ENCODE measurements around the gene KIAA2012.

KIAA2012 gene

GRCh38 chr2:202098291-202098690 lies 25.2 kb downstream of the KIAA2012 start:
- no peak overlapping the region for H3K9ac ChIP-seq (ENCODE audit: low read length)
- peaks cover 18% of the 10 kb centered on the region for H3K4me1 ChIP-seq (ENCODE audit: low read length)
- no peaks in the 10 kb centered on the region for H4K20me1 ChIP-seq (ENCODE audit: insufficient read depth, low read length)
- H2AFZ ChIP-seq (ENCODE audit: low read length): no peak overlapping the region
- no peaks in the 10 kb centered on the region for H3K9me2 ChIP-seq (replicated peaks; ENCODE audit: insufficient read depth, low read length)
- no peaks in the 10 kb centered on the region for H3F3A ChIP-seq (ENCODE audit: insufficient read depth, low read length)
- H3K36me3 ChIP-seq (replicated peaks; ENCODE audit: insufficient read depth, low read length): no peaks in the 10 kb centered on the region
- H3K79me2 ChIP-seq (ENCODE audit: low read length): no peaks in the 10 kb centered on the region
- no peaks in the 10 kb centered on the region for H3K9me3 ChIP-seq (replicated peaks; ENCODE audit: insufficient read depth, low read length)
- TF ChIP-seq, protein P1, sequence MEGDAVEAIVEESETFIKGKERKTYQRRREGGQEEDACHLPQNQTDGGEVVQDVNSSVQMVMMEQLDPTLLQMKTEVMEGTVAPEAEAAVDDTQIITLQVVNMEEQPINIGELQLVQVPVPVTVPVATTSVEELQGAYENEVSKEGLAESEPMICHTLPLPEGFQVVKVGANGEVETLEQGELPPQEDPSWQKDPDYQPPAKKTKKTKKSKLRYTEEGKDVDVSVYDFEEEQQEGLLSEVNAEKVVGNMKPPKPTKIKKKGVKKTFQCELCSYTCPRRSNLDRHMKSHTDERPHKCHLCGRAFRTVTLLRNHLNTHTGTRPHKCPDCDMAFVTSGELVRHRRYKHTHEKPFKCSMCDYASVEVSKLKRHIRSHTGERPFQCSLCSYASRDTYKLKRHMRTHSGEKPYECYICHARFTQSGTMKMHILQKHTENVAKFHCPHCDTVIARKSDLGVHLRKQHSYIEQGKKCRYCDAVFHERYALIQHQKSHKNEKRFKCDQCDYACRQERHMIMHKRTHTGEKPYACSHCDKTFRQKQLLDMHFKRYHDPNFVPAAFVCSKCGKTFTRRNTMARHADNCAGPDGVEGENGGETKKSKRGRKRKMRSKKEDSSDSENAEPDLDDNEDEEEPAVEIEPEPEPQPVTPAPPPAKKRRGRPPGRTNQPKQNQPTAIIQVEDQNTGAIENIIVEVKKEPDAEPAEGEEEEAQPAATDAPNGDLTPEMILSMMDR (IDR thresholded peaks at IDR 0.05; ENCODE audit: low read length): no peak
- no peak for TF ChIP-seq EZH2phosphoT487 (IDR thresholded peaks at IDR 0.05; ENCODE audit: low read length)
- no peak for TF ChIP-seq EZH2 (optimal IDR thresholded peaks at IDR 0.05; ENCODE audit: low read depth, low read length)
- no peak for DNase-seq
- H3K27me3 ChIP-seq (replicated peaks; ENCODE audit: insufficient read depth, low read length): no peaks in the 10 kb centered on the region
- H3K27ac ChIP-seq (ENCODE audit: low read length): no peak overlapping the region
- no peak overlapping the region for H3K4me2 ChIP-seq (ENCODE audit: low read depth, low read length)
- H3K4me3 ChIP-seq (ENCODE audit: low read length): no peak overlapping the region

GRCh38 chr2:202099515-202099914 lies 26.5 kb downstream of the KIAA2012 start:
- Histone ChIP-seq H3K36me3 (replicated peaks; ENCODE audit: insufficient read depth, low read length) (no peaks in the 10 kb centered on the region), H3K27me3 (replicated peaks; ENCODE audit: insufficient read depth, low read length) (no peaks in the 10 kb centered on the region), H4K20me1 (ENCODE audit: insufficient read depth, low read length) (no peaks in the 10 kb centered on the region), H3K9ac (ENCODE audit: low read length) (no peak overlapping the region), H3F3A (ENCODE audit: insufficient read depth, low read length) (no peaks in the 10 kb centered on the region), H3K4me1 (ENCODE audit: low read length) (peaks cover 18% of the 10 kb centered on the region), H3K9me2 (replicated peaks; ENCODE audit: insufficient read depth, low read length) (no peaks in the 10 kb centered on the region), H3K79me2 (ENCODE audit: low read length) (no peaks in the 10 kb centered on the region), H3K27ac (ENCODE audit: low read length) (no peak overlapping the region), H3K4me3 (ENCODE audit: low read length) (no peak overlapping the region), H3K4me2 (ENCODE audit: low read depth, low read length) (no peak overlapping the region), H2AFZ (ENCODE audit: low read length) (no peak overlapping the region), H3K9me3 (replicated peaks; ENCODE audit: insufficient read depth, low read length) (no peaks in the 10 kb centered on the region)
- DNase-seq: no peak
- TF ChIP-seq EZH2 (optimal IDR thresholded peaks at IDR 0.05; ENCODE audit: low read depth, low read length) (no peak), EZH2phosphoT487 (IDR thresholded peaks at IDR 0.05; ENCODE audit: low read length) (no peak)

GRCh38 chr2:202100176-202100575 lies 27.1 kb downstream of the KIAA2012 start:
- H3K4me2 ChIP-seq (ENCODE audit: low read depth, low read length): peak overlapping the region; percentile 6; the same call in 1 of the 2 replicates

More at GRCh38 chr2:202100176-202100575, 27.1 kb downstream of the KIAA2012 start:
- H3K27ac ChIP-seq (ENCODE audit: low read length): no peak overlapping the region
- peaks cover 18% of the 10 kb centered on the region for H3K4me1 ChIP-seq (ENCODE audit: low read length)
- H3K27me3 ChIP-seq (replicated peaks; ENCODE audit: insufficient read depth, low read length): no peaks in the 10 kb centered on the region
- no peak overlapping the region for H3K9ac ChIP-seq (ENCODE audit: low read length)
- peak; percentile 20 for DNase-seq
- no peaks in the 10 kb centered on the region for H3F3A ChIP-seq (ENCODE audit: insufficient read depth, low read length)
- TF ChIP-seq, protein P1 (IDR thresholded peaks at IDR 0.05; ENCODE audit: low read length): no peak
- TF ChIP-seq EZH2 (optimal IDR thresholded peaks at IDR 0.05; ENCODE audit: low read depth, low read length): no peak
- no peak for TF ChIP-seq EZH2phosphoT487 (IDR thresholded peaks at IDR 0.05; ENCODE audit: low read length)
- H4K20me1 ChIP-seq (ENCODE audit: insufficient read depth, low read length): no peaks in the 10 kb centered on the region
- no peaks in the 10 kb centered on the region for H3K79me2 ChIP-seq (ENCODE audit: low read length)
- no peaks in the 10 kb centered on the region for H3K9me2 ChIP-seq (replicated peaks; ENCODE audit: insufficient read depth, low read length)
- H3K36me3 ChIP-seq (replicated peaks; ENCODE audit: insufficient read depth, low read length): no peaks in the 10 kb centered on the region
- H3K4me3 ChIP-seq (ENCODE audit: low read length): no peak overlapping the region
- 0 out of 2 replicates have a peak overlapping the region, but pooled peaks have one; percentile 1 for H2AFZ ChIP-seq (ENCODE audit: low read length)
- H3K9me3 ChIP-seq (replicated peaks; ENCODE audit: insufficient read depth, low read length): no peaks in the 10 kb centered on the region
